Mucosa of rectum (tissue), 2 donors: Measurements from ENCODE around the gene STX2.
A peak's percentile ranks its signal among the peaks of the same experiment; 100 is the strongest.

Experiments
- H3K27ac ChIP-seq, 2 donors: one replicate each; pipeline ENCODE4 v1.7.0; 2013; ENCODE audit warnings: inconsistent platforms in 2 of 2, low read depth in 2 of 2, low read length in 2 of 2
- H3K27me3 ChIP-seq, 2 donors: one replicate each; pipeline ENCODE4 v1.7.0; 2013; ENCODE audit warnings: low read length in 2 of 2; ENCODE audit not compliant: control insufficient read depth in 2 of 2, insufficient read depth in 2 of 2
- H3K36me3 ChIP-seq, 2 donors: one replicate each; pipeline ENCODE4 v1.7.0; 2013; ENCODE audit warnings: low read length in 2 of 2; ENCODE audit not compliant: control insufficient read depth in 2 of 2, insufficient read depth in 2 of 2
- H3K4me1 ChIP-seq, 2 donors: one replicate each; pipeline ENCODE4 v1.7.0; 2013; ENCODE audit warnings: low read length in 2 of 2, mild to moderate bottlenecking in 1 of 2; ENCODE audit not compliant: control insufficient read depth in 2 of 2, insufficient read depth in 2 of 2
- H3K4me3 ChIP-seq, 2 donors: one replicate each; pipeline ENCODE4 v1.7.0; 2013; ENCODE audit warnings: low read length in 2 of 2
- H3K9ac ChIP-seq, 2 donors: one replicate each; pipeline ENCODE4 v1.7.0; 2013; ENCODE audit warnings: low read length in 2 of 2, low read depth in 1 of 2, mild to moderate bottlenecking in 1 of 2
- H3K9me3 ChIP-seq, 2 donors: one replicate each; pipeline ENCODE4 v1.7.0; 2013; ENCODE audit warnings: low read length in 2 of 2; ENCODE audit not compliant: control insufficient read depth in 2 of 2
- donor health status: healthy.
- donor health status: Normal muscosa, but diverticular disease.

The STX2 gene

GRCh38 chr12:130818635-130819576, 20.1 kb downstream of the STX2 start:
- H3K9me3 ChIP-seq = no peaks in the 10 kb centered on the region
- peak overlapping the region; percentile 73 to 80 for H3K4me3 ChIP-seq
- H3K36me3 ChIP-seq = peaks cover 0 to 5% of the 10 kb centered on the region in 2 donors
- H3K4me1 ChIP-seq = no peaks in the 10 kb centered on the region
- peak overlapping the region in 1 of 2 donors; percentile 24 for H3K9ac ChIP-seq
- H3K27me3 ChIP-seq = no peaks in the 10 kb centered on the region
- peak overlapping the region; percentile 38 to 57 for H3K27ac ChIP-seq

GRCh38 chr12:130818272-130818634, 20.8 kb downstream of the STX2 start:
- Histone ChIP-seq H3K4me1 (no peaks in the 10 kb centered on the region), H3K27me3 (no peaks in the 10 kb centered on the region), H3K4me3 (peak overlapping the region; percentile 73 to 80), H3K9ac (peak overlapping the region in 1 of 2 donors; percentile 24), H3K9me3 (no peaks in the 10 kb centered on the region), H3K27ac (peak overlapping the region; percentile 38 to 57), H3K36me3 (peaks cover 0 to 5% of the 10 kb centered on the region in 2 donors)

DNA sequence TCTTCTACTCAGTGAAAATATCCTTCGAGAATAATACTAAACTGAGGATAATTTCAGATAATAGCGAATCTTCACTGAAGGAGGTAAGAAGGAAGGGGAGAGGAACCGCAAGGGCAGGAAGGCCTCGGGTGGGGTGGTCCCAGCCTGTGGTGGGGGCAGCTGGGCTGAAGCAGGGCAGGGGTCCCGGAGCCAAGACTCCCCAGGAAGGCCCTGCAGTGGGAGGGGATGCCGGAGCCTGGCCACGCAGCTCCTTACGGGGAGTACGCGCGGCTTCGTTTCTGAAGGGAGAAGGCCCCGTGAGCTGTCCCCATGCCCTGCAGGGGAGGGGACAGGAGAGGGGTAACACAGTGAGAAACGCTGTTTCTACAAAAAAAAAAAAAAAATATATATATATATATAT, 21.2 kb downstream of the STX2 start:
- no peaks in the 10 kb centered on the region for H3K27me3 ChIP-seq
- no peak overlapping the region for H3K9ac ChIP-seq
- no peaks in the 10 kb centered on the region for H3K4me1 ChIP-seq
- H3K36me3 ChIP-seq = peaks cover 0 to 5% of the 10 kb centered on the region in 2 donors
- no peak overlapping the region for H3K4me3 ChIP-seq
- no peaks in the 10 kb centered on the region for H3K9me3 ChIP-seq
- H3K27ac ChIP-seq = no peak overlapping the region

- Histone ChIP-seq H3K4me1 (no peaks in the 10 kb centered on the region), H3K27ac (no peak overlapping the region), H3K9ac (no peak overlapping the region), H3K9me3 (no peaks in the 10 kb centered on the region), H3K4me3 (no peak overlapping the region), H3K27me3 (no peaks in the 10 kb centered on the region), H3K36me3 (peaks cover 0 to 3% of the 10 kb centered on the region in 2 donors)
These were observed 23.0 kb downstream of the STX2 start for GRCh38 chr12:130816097-130816496.

- H3K9me3 ChIP-seq = no peaks in the 10 kb centered on the region
- peaks cover 0 to 2% of the 10 kb centered on the region in 2 donors for H3K36me3 ChIP-seq
- H3K27me3 ChIP-seq = no peaks in the 10 kb centered on the region
- no peak overlapping the region for H3K27ac ChIP-seq
- no peaks in the 10 kb centered on the region for H3K4me1 ChIP-seq
- H3K9ac ChIP-seq = no peak overlapping the region
- H3K4me3 ChIP-seq = no peak overlapping the region
These were observed 23.9 kb downstream of the STX2 start for GRCh38 chr12:130815028-130815741.

GRCh38 chr12:130813949-130814348, 25.1 kb downstream of the STX2 start:
- no peaks in the 10 kb centered on the region for H3K4me1 ChIP-seq
- no peaks in the 10 kb centered on the region for H3K27me3 ChIP-seq
- H3K36me3 ChIP-seq = peaks cover 0 to 2% of the 10 kb centered on the region in 2 donors
- H3K4me3 ChIP-seq = no peak overlapping the region
- H3K9me3 ChIP-seq = no peaks in the 10 kb centered on the region
- H3K27ac ChIP-seq = no peak overlapping the region
- no peak overlapping the region for H3K9ac ChIP-seq

DNA sequence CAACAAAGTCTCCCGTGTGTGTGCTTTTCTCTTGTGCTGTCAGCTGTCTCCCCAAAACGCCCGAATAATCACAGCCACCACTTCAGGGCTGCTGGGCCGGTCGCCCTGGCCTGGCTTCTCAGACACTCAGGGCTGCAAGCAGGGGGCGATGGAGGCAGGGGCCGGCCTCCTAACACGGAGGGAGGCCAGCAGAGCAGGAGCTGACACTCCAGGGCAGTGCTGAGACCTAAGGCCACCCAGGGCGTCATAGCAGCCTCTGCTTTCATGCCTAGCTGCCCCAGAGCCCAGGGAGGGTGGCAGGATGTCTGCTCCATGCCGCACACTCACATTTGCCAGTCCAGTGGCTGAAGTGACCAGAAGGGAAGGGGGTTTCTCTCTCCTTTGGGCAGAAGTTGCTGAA, 25.6 kb downstream of the STX2 start:
- Histone ChIP-seq H3K27ac (no peak overlapping the region), H3K36me3 (peaks cover 0 to 2% of the 10 kb centered on the region in 2 donors), H3K9ac (no peak overlapping the region)

GRCh38 chr12:130809791-130810190, 29.3 kb downstream of the STX2 start:
- no peaks in the 10 kb centered on the region for H3K9me3 ChIP-seq
- no peak overlapping the region for H3K9ac ChIP-seq
- H3K4me3 ChIP-seq = no peak overlapping the region
- H3K27ac ChIP-seq = no peak overlapping the region
- H3K4me1 ChIP-seq = no peaks in the 10 kb centered on the region
- H3K36me3 ChIP-seq = peaks cover 3 to 6% of the 10 kb centered on the region in 2 donors
- H3K27me3 ChIP-seq = no peaks in the 10 kb centered on the region

More for the DNA sequence above, 25.6 kb downstream of the STX2 start:
- H3K9me3 ChIP-seq = no peaks in the 10 kb centered on the region
- no peak overlapping the region for H3K4me3 ChIP-seq
- no peaks in the 10 kb centered on the region for H3K27me3 ChIP-seq
- no peaks in the 10 kb centered on the region for H3K4me1 ChIP-seq

GRCh38 chr12:130807309-130807708, 31.7 kb downstream of the STX2 start:
- Histone ChIP-seq H3K9me3 (no peaks in the 10 kb centered on the region), H3K27me3 (no peaks in the 10 kb centered on the region), H3K9ac (no peak overlapping the region), H3K27ac (no peak overlapping the region), H3K36me3 (peaks cover 6 to 10% of the 10 kb centered on the region in 2 donors), H3K4me1 (no peaks in the 10 kb centered on the region), H3K4me3 (no peak overlapping the region)

DNA sequence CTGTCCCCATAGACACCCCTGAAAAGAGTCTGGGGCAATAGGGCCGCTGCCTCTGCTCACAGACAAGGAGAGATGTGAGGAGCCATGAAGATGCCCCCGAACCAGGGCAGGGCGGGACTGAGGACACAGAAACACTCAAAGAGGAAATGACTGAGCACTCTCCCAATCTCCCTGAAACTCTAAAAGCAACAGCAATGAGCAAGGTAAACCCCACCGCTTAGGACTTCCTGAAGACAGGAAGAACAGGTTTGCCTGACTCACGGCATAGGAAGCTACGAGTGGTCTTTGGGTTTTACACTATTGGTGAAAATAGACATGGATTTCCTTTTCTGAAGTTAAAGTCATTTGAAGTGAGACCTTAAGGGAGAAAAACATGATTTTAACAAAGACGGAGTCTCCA, 32.5 kb downstream of the STX2 start:
- Histone ChIP-seq H3K27me3 (no peaks in the 10 kb centered on the region), H3K27ac (no peak overlapping the region), H3K36me3 (peaks cover 6 to 10% of the 10 kb centered on the region in 2 donors), H3K4me3 (no peak overlapping the region), H3K9ac (no peak overlapping the region), H3K9me3 (no peaks in the 10 kb centered on the region), H3K4me1 (no peaks in the 10 kb centered on the region)
